Naive thymus-derived CD8-positive, alpha-beta T cell (primary cell): Measurements from ENCODE around the gene MT1M. TPM values are rescaled to one million over a fixed set of nuclear protein-coding genes. Genes with fewer than 3 reads are reported as not detected.
A peak's percentile ranks its signal among the peaks of the same experiment; 100 is the strongest.

ENCODE experiments used
- ATAC-seq, 2 donors: fragments of 150-1000 bp; cut with Tn5 transposase in 1 of 2; sonication (Bioruptor Pico), chemical (Tn5 transposase) in 1 of 2; 1 replicate in 1 of 2; 2 replicates in 1 of 2; pipeline ENCODE4 v1.10.0; 2021; ENCODE audit warnings: mild to moderate bottlenecking in 2 of 2, moderate library complexity in 2 of 2
- POLR2A ChIA-PET: fragments of 350-600 bp; sonication (Branson Sonifier 250); formaldehyde crosslinking; loops from one replicate; lab custom pipeline; 2021; ENCODE audit warnings: antibody characterized with exemption; lab: Charles Lee
- DNase-seq, 10 donors: peaks; one replicate each; pipeline versions ENCODE4 v3.0.0 to v3.0.0-alpha.2; 2020 to 2022
- H3K27ac Mint-ChIP-seq, 10 donors: one replicate each; pipeline ENCODE4 v1.8.0; 2020 to 2022; ENCODE audit warnings: mild to moderate bottlenecking in 10 of 10, mixed read lengths in 10 of 10, moderate library complexity in 4 of 10, inconsistent platforms in 1 of 10
- H3K27me3 Mint-ChIP-seq, 5 donors: one replicate each; pipeline ENCODE4 v1.8.0; 2021 to 2022; ENCODE audit warnings: mixed read lengths in 5 of 5
- H3K36me3 Mint-ChIP-seq, 3 donors: one replicate each; pipeline ENCODE4 v1.8.0; 2020 to 2022; ENCODE audit warnings: mixed read lengths in 3 of 3, mild to moderate bottlenecking in 2 of 3, inconsistent platforms in 1 of 3
- H3K4me1 Mint-ChIP-seq, 4 donors: one replicate each; pipeline ENCODE4 v1.8.0; 2021 to 2022; ENCODE audit warnings: mixed read lengths in 4 of 4
- H3K4me3 Mint-ChIP-seq, 10 donors: one replicate each; pipeline ENCODE4 v1.8.0; 2020 to 2022; ENCODE audit warnings: mild to moderate bottlenecking in 10 of 10, mixed read lengths in 10 of 10, moderate library complexity in 6 of 10, inconsistent platforms in 1 of 10
- H3K9me3 Mint-ChIP-seq, 9 donors: one replicate each; pipeline ENCODE4 v1.8.0; 2020 to 2022; ENCODE audit warnings: mixed read lengths in 9 of 9, mild to moderate bottlenecking in 3 of 9, inconsistent platforms in 1 of 9, moderate library complexity in 1 of 9
- polyA plus RNA-seq, 3 donors: library from polyadenylated mRNA; unstranded; fragments of 300-500 nt; fragmentation: Illumina TruSeq; gene quantifications; one replicate each; pipeline ENCODE4 v1.2.3, GENCODE V29; 2021
- total RNA-seq, 8 experiments: library from RNA in 2 of 8; stranded (reverse) in 2 of 8; gene quantifications; one replicate each; pipeline ENCODE4 v1.2.3 and lab custom pipeline; 2021 to 2026

The MT1M gene
- total and polyA plus RNA-seq, 5 experiments from 2014 or later = not detected

- H3K36me3 Mint-ChIP-seq = no peaks in the 10 kb centered on the region
- ATAC-seq (peak; percentile 39 to 79), DNase-seq (peak; percentile 40 to 83 (median 71))
- H3K4me3 Mint-ChIP-seq = peak overlapping the region; percentile 86 to 100 (median 96)
- no peaks in the 10 kb centered on the region for H3K27me3 Mint-ChIP-seq
- peak overlapping the region; percentile 87 to 99 (median 96) for H3K27ac Mint-ChIP-seq
- peaks cover 30 to 68% (median 53%) of the 10 kb centered on the region in 4 donors for H3K4me1 Mint-ChIP-seq
- POLR2A ChIA-PET = interaction anchor here (0.7 to 5.6 kb wide), 9 partner anchors 13 to 99 kb away, joined by 3 to 50 read pairs (median 9); partner anchors contain the start of gene MT1E
- H3K9me3 Mint-ChIP-seq = no peaks in the 10 kb centered on the region
Measured at GRCh38 chr16:56610017-56610608, 22.3 kb upstream of the MT1M start.

GRCh38 chr16:56610609-56611111 lies 21.8 kb upstream of the MT1M start:
- DNase-seq = no peak
- Mint-ChIP-seq H3K4me3 (peak overlapping the region; percentile 68 to 100 (median 96)), H3K4me1 (peaks cover 30 to 68% (median 53%) of the 10 kb centered on the region in 4 donors), H3K9me3 (no peaks in the 10 kb centered on the region), H3K36me3 (no peaks in the 10 kb centered on the region), H3K27me3 (no peaks in the 10 kb centered on the region), H3K27ac (peak overlapping the region; percentile 87 to 99 (median 96))
- ATAC-seq = peak; percentile 1 to 36
- POLR2A ChIA-PET = interaction anchor here (0.7 to 5.6 kb wide), 7 partner anchors 13 to 99 kb away, joined by 3 to 50 read pairs (median 3); partner anchors contain the start of gene MT1E

GRCh38 chr16:56611281-56611833 lies 21.1 kb upstream of the MT1M start:
- H3K9me3 Mint-ChIP-seq = no peaks in the 10 kb centered on the region
- POLR2A ChIA-PET = interaction anchor here (0.8 to 5.6 kb wide), 4 partner anchors 12 to 35 kb away, joined by 3 to 50 read pairs (median 13); partner anchors contain the start of gene MT1E

GRCh38 chr16:56613706-56614105 lies 18.8 kb upstream of the MT1M start:
- ATAC-seq (no peak), DNase-seq (no peak)
- Mint-ChIP-seq H3K4me1 (peaks cover 22 to 49% (median 41%) of the 10 kb centered on the region in 4 donors), H3K9me3 (no peaks in the 10 kb centered on the region), H3K4me3 (no peak overlapping the region), H3K27ac (no peak overlapping the region), H3K36me3 (no peaks in the 10 kb centered on the region), H3K27me3 (peaks cover 0 to 7% (median 0%) of the 10 kb centered on the region in 5 donors)
- POLR2A ChIA-PET = no interaction called here

More at GRCh38 chr16:56611281-56611833, 21.1 kb upstream of the MT1M start:
- Mint-ChIP-seq H3K4me1 (peaks cover 30 to 61% (median 48%) of the 10 kb centered on the region in 4 donors), H3K36me3 (no peaks in the 10 kb centered on the region), H3K27ac (peak overlapping the region; percentile 87 to 99 (median 96)), H3K27me3 (no peaks in the 10 kb centered on the region), H3K4me3 (peak overlapping the region in 8 of 10 donors; percentile 4 to 100 (median 66))
- DNase-seq (no peak), ATAC-seq (no peak)

GRCh38 chr16:56614549-56614991 lies 17.9 kb upstream of the MT1M start:
- no peak overlapping the region for H3K4me3 Mint-ChIP-seq
- H3K9me3 Mint-ChIP-seq = no peaks in the 10 kb centered on the region

GRCh38 chr16:56615353-56615752 lies 17.1 kb upstream of the MT1M start:
- peaks cover 13 to 33% (median 26%) of the 10 kb centered on the region in 4 donors for H3K4me1 Mint-ChIP-seq
- ATAC-seq = no peak
- H3K4me3 Mint-ChIP-seq = no peak overlapping the region
- no peak for DNase-seq
- H3K27ac Mint-ChIP-seq = no peak overlapping the region
- no peaks in the 10 kb centered on the region for H3K9me3 Mint-ChIP-seq
- H3K36me3 Mint-ChIP-seq = no peaks in the 10 kb centered on the region
- POLR2A ChIA-PET = interaction anchor here (1.8 kb wide), 1 partner anchor 9 kb away, joined by 5 read pairs; no protein-coding TSS in a partner anchor
- peaks cover 0 to 12% (median 0%) of the 10 kb centered on the region in 5 donors for H3K27me3 Mint-ChIP-seq

More at GRCh38 chr16:56614549-56614991, 17.9 kb upstream of the MT1M start:
- peak overlapping the region in 1 of 10 donors; percentile 23 for H3K27ac Mint-ChIP-seq
- DNase-seq = no peak
- peaks cover 0 to 12% (median 0%) of the 10 kb centered on the region in 5 donors for H3K27me3 Mint-ChIP-seq
- H3K36me3 Mint-ChIP-seq = no peaks in the 10 kb centered on the region
- ATAC-seq = no peak
- peaks cover 16 to 41% (median 33%) of the 10 kb centered on the region in 4 donors for H3K4me1 Mint-ChIP-seq
- POLR2A ChIA-PET = no interaction called here

- Mint-ChIP-seq H3K27me3 (peaks cover 0 to 12% (median 0%) of the 10 kb centered on the region in 5 donors), H3K27ac (peak overlapping the region in 3 of 10 donors; percentile 8 to 57 (median 38)), H3K36me3 (no peaks in the 10 kb centered on the region), H3K4me3 (peak overlapping the region in 9 of 10 donors; percentile 61 to 80 (median 74)), H3K4me1 (peaks cover 5 to 20% (median 13%) of the 10 kb centered on the region in 4 donors), H3K9me3 (no peaks in the 10 kb centered on the region)
- ATAC-seq = peak in 1 of 2 donors; percentile 18
- POLR2A ChIA-PET = interaction anchor here (0.6 to 1.8 kb wide), 7 partner anchors 8 to 81 kb away, joined by 3 to 7 read pairs (median 4); partner anchors contain the start of gene MT2A
- DNase-seq = no peak
Measured at GRCh38 chr16:56616608-56617211, 15.7 kb upstream of the MT1M start.

GRCh38 chr16:56617212-56618085 lies 15.0 kb upstream of the MT1M start:
- H3K27ac Mint-ChIP-seq = peak overlapping the region in 3 of 10 donors; percentile 8 to 84 (median 66)
- peak overlapping the region; percentile 61 to 80 (median 76) for H3K4me3 Mint-ChIP-seq
- POLR2A ChIA-PET = interaction anchor here (0.6 to 1.7 kb wide), 8 partner anchors 9 to 403 kb away, joined by 3 to 7 read pairs (median 4); partner anchors contain the start of genes MT1F and MT2A
- peaks cover 5 to 18% (median 13%) of the 10 kb centered on the region in 4 donors for H3K4me1 Mint-ChIP-seq
- no peaks in the 10 kb centered on the region for H3K36me3 Mint-ChIP-seq
- peaks cover 0 to 12% (median 0%) of the 10 kb centered on the region in 5 donors for H3K27me3 Mint-ChIP-seq
- ATAC-seq (peak; percentile 91 to 99), DNase-seq (peak in 8 of 10 donors; percentile 21 to 73 (median 40))
- H3K9me3 Mint-ChIP-seq = no peaks in the 10 kb centered on the region

- POLR2A ChIA-PET = interaction anchor here (0.6 to 1.7 kb wide), 4 partner anchors 11 to 69 kb away, joined by 3 to 7 read pairs (median 4); no protein-coding TSS in a partner anchor
- no peak for ATAC-seq
- Mint-ChIP-seq H3K9me3 (no peaks in the 10 kb centered on the region), H3K27ac (no peak overlapping the region), H3K36me3 (no peaks in the 10 kb centered on the region), H3K4me3 (peak overlapping the region in 6 of 10 donors; percentile 11 to 77 (median 70)), H3K4me1 (peaks cover 5 to 17% (median 13%) of the 10 kb centered on the region in 4 donors), H3K27me3 (peaks cover 0 to 12% (median 0%) of the 10 kb centered on the region in 5 donors)
- no peak for DNase-seq
Measured at GRCh38 chr16:56618138-56618537, 14.3 kb upstream of the MT1M start.

- DNase-seq = no peak
- Mint-ChIP-seq H3K27ac (no peak overlapping the region), H3K36me3 (no peaks in the 10 kb centered on the region), H3K4me1 (peaks cover 9 to 23% (median 16%) of the 10 kb centered on the region in 4 donors), H3K9me3 (no peaks in the 10 kb centered on the region), H3K27me3 (peaks cover 0 to 21% (median 0%) of the 10 kb centered on the region in 5 donors), H3K4me3 (no peak overlapping the region)
- POLR2A ChIA-PET = interaction anchor here (6.7 kb wide), 1 partner anchor 10 kb away, joined by 50 read pairs; the partner anchor contains the start of gene MT2A
- no peak for ATAC-seq
Measured at GRCh38 chr16:56620339-56620897, 12.0 kb upstream of the MT1M start.
